Lower leg skin (tissue), 4 donors: ENCODE data around the gene TAF12. TPM values are rescaled to one million over a fixed set of nuclear protein-coding genes. Genes with fewer than 3 reads are reported as not detected.

Experiments used
- total RNA-seq, 4 donors: library from RNA; depleted of rRNA; stranded (reverse); fragments of >200 nt; gene quantifications; one replicate each; pipeline ENCODE4 v1.1.0, GENCODE V29; 2016

Gene TAF12
- total RNA-seq, 4 donors from 2014 or later, result 19.3 to 28.8 (median 24.0) TPM

Other genes with a start within 250 kb of the TAF12 start
- 10 to 100 TPM; 14.7 to 18.3 (median 15.2) TPM for gene RCC1, start 137.0 kb downstream of the TAF12 start, total RNA-seq
- gene TRNAU1AP, start 90.0 kb downstream of the TAF12 start, total RNA-seq, result 10 to 100 TPM; 11.8 to 24.9 (median 19.3) TPM
- gene RAB42, start 50.8 kb downstream of the TAF12 start, total RNA-seq, result 1 to 10 TPM in 1 of 4 donors, not detected in 3; 1.0 TPM
- not detected for gene RNU11, start 5.5 kb upstream of the TAF12 start, total RNA-seq
- 10 to 100 TPM; 10.8 to 12.0 (median 11.6) TPM for gene GMEB1, start 25.7 kb upstream of the TAF12 start, total RNA-seq
- 10 to 100 TPM; 59.6 to 79.9 (median 72.3) TPM for gene YTHDF2, start 93.9 kb upstream of the TAF12 start, total RNA-seq
- gene OPRD1, start 169.1 kb upstream of the TAF12 start, total RNA-seq, result not detected